ENCODE results near the gene PTCH1. TPM values are rescaled to one million over a fixed set of nuclear protein-coding genes. Genes with fewer than 3 reads are reported as not detected.
A peak's percentile ranks its signal among the peaks of the same experiment; 100 is the strongest.

PTCH1 gene
- total RNA-seq, 2 donors from 2014 or later: 27.5 to 108 TPM

DNA sequence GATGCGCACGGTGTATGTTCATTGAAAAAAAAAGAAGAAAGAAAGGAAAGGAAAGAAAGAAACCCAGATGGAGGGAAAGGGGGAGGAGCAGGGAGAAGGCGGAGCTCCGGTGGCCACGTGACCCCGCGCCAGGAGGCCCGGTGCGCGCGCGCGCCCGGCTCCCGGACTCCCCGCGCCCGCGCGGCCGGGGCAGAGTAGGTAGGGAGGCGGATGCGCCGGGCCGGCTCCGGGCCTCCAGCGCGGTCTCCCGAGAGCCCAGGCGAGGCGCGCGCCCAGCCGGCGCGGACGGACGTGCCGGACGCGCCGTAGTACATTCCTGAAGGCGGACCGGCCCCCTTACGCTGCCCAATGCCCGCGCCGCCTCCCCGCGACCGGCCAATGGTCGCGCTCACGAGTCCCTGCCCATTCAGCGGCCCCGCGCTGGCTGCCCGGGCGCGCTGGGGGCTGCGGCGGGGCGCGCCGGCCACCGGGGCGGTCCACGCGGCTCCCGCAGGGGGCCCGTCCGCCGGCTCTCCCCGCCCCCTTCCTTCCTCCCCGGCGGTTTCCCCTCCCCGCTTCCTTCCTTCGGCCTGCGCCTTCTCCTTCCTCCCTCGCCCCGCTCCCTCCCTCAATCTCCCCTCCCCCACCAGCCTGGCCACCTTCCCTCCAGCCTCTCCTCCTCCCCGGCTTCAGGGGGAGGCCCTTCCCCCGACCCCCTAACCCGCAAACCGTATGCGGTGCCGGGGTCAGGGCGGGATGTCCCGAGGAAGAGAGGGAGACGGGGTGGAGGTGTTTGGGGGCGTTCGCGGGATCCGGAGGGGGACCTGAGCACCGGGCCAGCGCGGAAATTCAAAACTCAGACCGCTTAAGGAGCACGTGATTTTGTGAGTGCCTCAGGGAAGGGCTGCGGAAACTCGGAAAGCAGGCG, 5.8 kb downstream of the PTCH1 start:
- H3K4me3 ChIP-seq: peak overlapping the region; percentile 77 to 85
- intact Hi-C loops (cut with DNase I): loop anchor here (2.0 kb wide), 1 partner anchor 194 kb away; the partner anchor contains the start of gene FANCC
- under 1% methylated on average over 92 of the region's 102 CpGs for WGBS
- H3K9me3 ChIP-seq: no peaks in the 10 kb centered on the region
- peak overlapping the region; percentile 94 for H3K27ac ChIP-seq
- TF ChIP-seq POLR2AphosphoS5 (IDR thresholded peaks at IDR 0.05) (peak; percentile 73), POLR2A (IDR thresholded peaks at IDR 0.05) (peak; percentile 90)
- TF ChIP-seq, protein P1, sequence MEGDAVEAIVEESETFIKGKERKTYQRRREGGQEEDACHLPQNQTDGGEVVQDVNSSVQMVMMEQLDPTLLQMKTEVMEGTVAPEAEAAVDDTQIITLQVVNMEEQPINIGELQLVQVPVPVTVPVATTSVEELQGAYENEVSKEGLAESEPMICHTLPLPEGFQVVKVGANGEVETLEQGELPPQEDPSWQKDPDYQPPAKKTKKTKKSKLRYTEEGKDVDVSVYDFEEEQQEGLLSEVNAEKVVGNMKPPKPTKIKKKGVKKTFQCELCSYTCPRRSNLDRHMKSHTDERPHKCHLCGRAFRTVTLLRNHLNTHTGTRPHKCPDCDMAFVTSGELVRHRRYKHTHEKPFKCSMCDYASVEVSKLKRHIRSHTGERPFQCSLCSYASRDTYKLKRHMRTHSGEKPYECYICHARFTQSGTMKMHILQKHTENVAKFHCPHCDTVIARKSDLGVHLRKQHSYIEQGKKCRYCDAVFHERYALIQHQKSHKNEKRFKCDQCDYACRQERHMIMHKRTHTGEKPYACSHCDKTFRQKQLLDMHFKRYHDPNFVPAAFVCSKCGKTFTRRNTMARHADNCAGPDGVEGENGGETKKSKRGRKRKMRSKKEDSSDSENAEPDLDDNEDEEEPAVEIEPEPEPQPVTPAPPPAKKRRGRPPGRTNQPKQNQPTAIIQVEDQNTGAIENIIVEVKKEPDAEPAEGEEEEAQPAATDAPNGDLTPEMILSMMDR (IDR thresholded peaks at IDR 0.05): peak in 1 of 4 experiments; percentile 3
- peak; percentile 92 for DNase-seq (ENCODE audit: low spot score)
- no peaks in the 10 kb centered on the region for H3K36me3 ChIP-seq
- no peaks in the 10 kb centered on the region for H3K27me3 ChIP-seq (replicated peaks; ENCODE audit: insufficient read depth)
- no peaks in the 10 kb centered on the region for H3K4me1 ChIP-seq (replicated peaks)

DNA sequence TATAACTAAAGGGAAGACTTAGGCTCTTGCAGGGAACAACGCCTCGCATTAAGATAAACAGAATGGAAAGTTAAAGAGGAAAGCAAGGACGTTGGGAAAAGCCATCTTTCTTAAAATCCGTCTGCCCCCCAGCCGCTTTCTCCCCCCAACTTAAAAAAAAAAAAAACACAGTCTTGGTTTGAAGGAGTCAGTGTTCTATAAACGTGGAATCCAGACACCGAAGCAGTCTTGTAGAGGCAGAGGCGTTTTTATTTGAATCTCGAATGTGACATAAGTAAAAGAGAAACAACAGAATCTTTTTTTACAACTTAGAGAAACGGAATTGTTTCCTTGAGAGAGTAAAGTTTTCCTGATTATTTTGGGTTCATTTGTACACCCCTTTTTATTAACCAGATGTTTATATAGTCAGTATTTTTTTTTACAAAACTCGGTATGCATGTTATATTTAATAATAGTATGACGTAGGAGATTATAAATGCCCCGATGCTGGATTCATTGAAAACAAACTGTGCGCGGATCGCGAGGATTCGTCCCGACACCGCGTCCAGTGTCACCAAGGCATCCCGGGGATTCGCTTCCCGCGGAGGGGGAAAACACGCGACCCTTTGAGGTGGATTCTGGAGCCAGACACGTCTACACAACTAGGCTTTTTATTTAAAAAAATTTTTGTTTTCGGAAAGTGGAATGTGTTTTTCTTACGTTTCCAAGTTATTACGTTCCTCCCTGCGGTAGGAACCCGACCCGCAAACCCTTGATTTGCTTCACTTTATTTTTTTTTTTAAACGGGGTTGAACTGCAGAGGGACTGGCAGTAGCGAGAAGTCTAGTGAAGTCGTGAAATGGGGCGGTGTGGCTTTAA, 6.7 kb downstream of the PTCH1 start:
- no peaks in the 10 kb centered on the region for H3K4me1 ChIP-seq (replicated peaks)

DNA sequence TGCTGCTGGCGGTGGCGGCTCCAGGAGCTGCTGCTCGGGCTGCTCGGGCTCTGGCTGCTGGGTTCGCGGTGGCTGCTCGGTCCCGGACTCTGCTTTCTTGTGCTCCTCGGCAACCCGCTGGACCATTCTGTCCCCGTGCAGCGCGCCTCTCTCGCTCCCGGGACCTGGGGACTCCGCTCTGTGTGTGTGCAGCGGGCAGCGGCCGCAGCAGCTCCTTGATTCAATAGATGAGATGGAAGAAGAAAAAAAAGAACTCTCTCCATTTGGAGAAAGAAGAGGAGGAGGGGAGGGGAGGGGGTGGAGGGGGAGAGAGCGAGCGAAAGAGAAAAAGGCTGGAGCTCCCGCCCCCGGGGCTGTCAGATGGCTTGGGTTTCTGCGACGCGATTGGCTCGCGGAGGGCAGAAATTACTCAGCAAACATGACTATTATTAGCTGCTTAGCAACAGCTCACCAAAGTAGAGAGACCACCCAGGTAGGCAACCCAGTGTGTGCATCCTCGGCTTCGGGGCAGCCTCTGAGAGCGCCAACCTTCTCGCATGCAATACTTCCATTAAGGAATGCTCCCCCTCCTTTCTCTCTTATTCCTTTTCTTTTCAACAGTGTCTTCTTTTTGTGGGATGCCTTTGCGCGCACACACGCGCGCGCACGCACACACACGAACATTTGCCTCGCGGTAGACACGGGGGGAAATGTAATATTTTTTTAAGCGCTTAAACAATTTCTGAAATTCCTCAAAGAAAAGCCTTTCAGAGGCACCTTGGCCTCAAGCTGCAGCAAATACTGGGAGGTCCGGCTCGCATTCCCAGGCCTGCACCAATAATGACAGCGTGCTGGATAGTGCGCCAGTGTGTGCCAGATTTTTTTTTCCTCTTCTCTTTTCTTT, 7.6 kb downstream of the PTCH1 start:
- Histone ChIP-seq H3K27me3 (replicated peaks; ENCODE audit: insufficient read depth) (no peaks in the 10 kb centered on the region), H3K36me3 (no peaks in the 10 kb centered on the region), H3K4me3 (peak overlapping the region; percentile 77 to 85), H3K9me3 (no peaks in the 10 kb centered on the region), H3K27ac (peak overlapping the region; percentile 94), H3K4me1 (replicated peaks) (peaks cover 4% of the 10 kb centered on the region)
- TF ChIP-seq, protein P1 (IDR thresholded peaks at IDR 0.05): no peak
- TF ChIP-seq POLR2A (IDR thresholded peaks at IDR 0.05): peak; percentile 12
- peak; percentile 80 for TF ChIP-seq POLR2AphosphoS5 (IDR thresholded peaks at IDR 0.05)
- DNase-seq (ENCODE audit: low spot score): peak; percentile 91
- under 1% methylated on average over 48 of the region's 48 CpGs for WGBS
- intact Hi-C loops (cut with DNase I): loop anchor here (5.0 kb wide), 2 partner anchors 47 to 368 kb away; partner anchors contain the start of gene ERCC6L2

More for the DNA sequence above, 6.7 kb downstream of the PTCH1 start:
- Histone ChIP-seq H3K36me3 (no peaks in the 10 kb centered on the region), H3K4me3 (peak overlapping the region; percentile 77 to 85), H3K9me3 (no peaks in the 10 kb centered on the region), H3K27me3 (replicated peaks; ENCODE audit: insufficient read depth) (no peaks in the 10 kb centered on the region), H3K27ac (peak overlapping the region; percentile 94)
- WGBS: under 1% methylated on average over 38 of the region's 38 CpGs
- no peak for DNase-seq (ENCODE audit: low spot score)
- intact Hi-C loops (cut with DNase I): loop anchor here (2.0 to 5.0 kb wide), 3 partner anchors 48 to 367 kb away; partner anchors contain the start of genes ERCC6L2 and FANCC
- TF ChIP-seq POLR2AphosphoS5 (IDR thresholded peaks at IDR 0.05) (no peak), POLR2A (IDR thresholded peaks at IDR 0.05) (no peak)
- TF ChIP-seq, protein P1 (IDR thresholded peaks at IDR 0.05): no peak

DNA sequence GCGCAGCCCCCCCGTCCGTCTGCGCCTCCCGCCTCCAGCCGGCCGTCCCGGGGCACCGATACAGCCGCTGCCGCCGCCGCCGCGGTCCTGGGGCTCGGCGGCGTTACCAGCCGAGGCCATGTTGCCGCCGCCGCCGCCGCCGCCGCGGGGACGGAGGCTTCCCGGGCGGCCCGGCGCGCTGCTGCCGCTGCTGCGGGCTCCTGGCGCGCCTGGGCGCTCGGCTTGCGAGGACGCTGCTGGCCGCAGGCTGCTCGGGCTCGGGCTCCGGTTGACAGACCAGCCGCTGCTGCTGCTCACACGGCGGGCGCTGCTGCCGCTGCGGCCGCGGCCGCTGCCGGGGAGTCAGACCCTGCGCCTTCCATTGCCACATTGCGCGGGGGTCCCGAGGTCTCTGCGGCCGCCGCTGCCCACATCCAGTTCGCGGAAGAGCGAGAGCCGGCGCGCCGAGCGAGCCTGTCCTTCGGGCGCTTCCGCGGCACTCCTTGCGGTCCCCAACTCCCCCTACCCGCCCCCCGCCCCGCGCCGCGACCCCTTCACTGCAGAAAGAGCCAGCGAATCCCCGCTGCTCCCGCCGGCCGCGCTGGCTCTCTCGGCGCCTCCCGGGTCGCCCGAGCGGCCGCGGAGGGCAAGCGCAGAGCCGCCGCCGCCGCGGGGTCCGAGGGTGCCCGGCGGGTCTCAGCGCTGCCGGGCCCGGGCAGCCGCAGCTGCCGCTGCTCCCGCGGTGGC, 8.4 kb downstream of the PTCH1 start:
- H3K4me3 ChIP-seq: peak overlapping the region; percentile 77 to 85
- DNase-seq (ENCODE audit: low spot score): no peak
- H3K27me3 ChIP-seq (replicated peaks; ENCODE audit: insufficient read depth): no peaks in the 10 kb centered on the region
- WGBS: 3% methylated on average over 7 of the region's 111 CpGs
- no peaks in the 10 kb centered on the region for H3K9me3 ChIP-seq
- H3K27ac ChIP-seq: peak overlapping the region; percentile 94
- intact Hi-C loops (cut with DNase I): loop anchor here (5.0 kb wide), 2 partner anchors 46 to 369 kb away; partner anchors contain the start of gene ERCC6L2
- peaks cover 5% of the 10 kb centered on the region for H3K4me1 ChIP-seq (replicated peaks)
- TF ChIP-seq, protein P1 (IDR thresholded peaks at IDR 0.05): no peak
- no peak for TF ChIP-seq POLR2AphosphoS5 (IDR thresholded peaks at IDR 0.05)
- TF ChIP-seq POLR2A (IDR thresholded peaks at IDR 0.05): no peak
- H3K36me3 ChIP-seq: no peaks in the 10 kb centered on the region

Data from prostate gland (tissue), 2 donors.